Measurements from ENCODE around the gene MUSTN1. TPM values are rescaled to one million over a fixed set of nuclear protein-coding genes. Genes with fewer than 3 reads are reported as not detected.

The MUSTN1 gene
- total and polyA plus RNA-seq, 2 experiments from 2014 or later, result 0.27 to 1.8 TPM

- TF ChIP-seq CTCF (IDR thresholded peaks at IDR 0.05; ENCODE audit: poor library complexity) (no peak), EZH2 (IDR thresholded peaks at IDR 0.05; ENCODE audit: borderline replicate concordance) (no peak), EZH2phosphoT487 (IDR thresholded peaks at IDR 0.05; ENCODE audit: low read depth, severe bottlenecking, unreplicated experiment) (no peak)
- 98% methylated on average over 5 of the region's 5 CpGs for WGBS (ENCODE audit: low lambda C conversion rate, missing lambda C conversion rate)
Measured at GRCh38 chr3:52836471-52836845, 1.6 kb upstream of the MUSTN1 start.

GRCh38 chr3:52835766-52836470 lies 1.1 kb upstream of the MUSTN1 start:
- Histone ChIP-seq H3K27ac (no peak overlapping the region), H3K4me2 (no peak overlapping the region), H3K4me3 (no peak overlapping the region), H3K27me3 (no peaks in the 10 kb centered on the region), H3K4me1 (ENCODE audit: insufficient read depth) (peaks cover 9% of the 10 kb centered on the region), H3K9me3 (ENCODE audit: low read depth) (no peaks in the 10 kb centered on the region), H3K79me2 (no peaks in the 10 kb centered on the region), H3K9me2 (replicated peaks; ENCODE audit: insufficient read depth) (no peaks in the 10 kb centered on the region), H4K20me1 (ENCODE audit: insufficient read depth, poor library complexity, severe bottlenecking) (no peaks in the 10 kb centered on the region), H3K36me3 (replicated peaks; ENCODE audit: insufficient read depth, low read depth) (no peaks in the 10 kb centered on the region), H2AFZ (no peak overlapping the region)
- 87% methylated on average over 8 of the region's 8 CpGs for WGBS (ENCODE audit: low lambda C conversion rate, missing lambda C conversion rate)
- no peak for TF ChIP-seq CTCF (IDR thresholded peaks at IDR 0.05; ENCODE audit: poor library complexity)
- no peak for TF ChIP-seq EZH2 (IDR thresholded peaks at IDR 0.05; ENCODE audit: borderline replicate concordance)
- TF ChIP-seq EZH2phosphoT487 (IDR thresholded peaks at IDR 0.05; ENCODE audit: low read depth, severe bottlenecking, unreplicated experiment), result no peak
- DNase-seq (ENCODE audit: low spot score), result no peak

More at GRCh38 chr3:52836471-52836845, 1.6 kb upstream of the MUSTN1 start:
- no peak overlapping the region for H3K4me2 ChIP-seq
- no peaks in the 10 kb centered on the region for H3K36me3 ChIP-seq (replicated peaks; ENCODE audit: insufficient read depth, low read depth)
- H2AFZ ChIP-seq, result no peak overlapping the region
- peaks cover 7% of the 10 kb centered on the region for H3K4me1 ChIP-seq (ENCODE audit: insufficient read depth)
- H3K27me3 ChIP-seq, result no peaks in the 10 kb centered on the region
- H3K9me3 ChIP-seq (ENCODE audit: low read depth), result no peaks in the 10 kb centered on the region
- DNase-seq (ENCODE audit: low spot score), result no peak
- no peaks in the 10 kb centered on the region for H3K9me2 ChIP-seq (replicated peaks; ENCODE audit: insufficient read depth)
- no peaks in the 10 kb centered on the region for H3K79me2 ChIP-seq
- H3K4me3 ChIP-seq, result no peak overlapping the region
- H4K20me1 ChIP-seq (ENCODE audit: insufficient read depth, poor library complexity, severe bottlenecking), result no peaks in the 10 kb centered on the region
- no peak overlapping the region for H3K27ac ChIP-seq

GRCh38 chr3:52833202-52833601 lies 1.6 kb downstream of the MUSTN1 start:
- Histone ChIP-seq H3K9me2 (replicated peaks; ENCODE audit: insufficient read depth) (no peaks in the 10 kb centered on the region), H3K4me2 (no peak overlapping the region), H3K4me1 (ENCODE audit: insufficient read depth) (peaks cover 9% of the 10 kb centered on the region), H3K27ac (no peak overlapping the region), H3K36me3 (replicated peaks; ENCODE audit: insufficient read depth, low read depth) (no peaks in the 10 kb centered on the region), H3K9me3 (ENCODE audit: low read depth) (no peaks in the 10 kb centered on the region), H2AFZ (no peak overlapping the region), H3K4me3 (no peak overlapping the region), H3K79me2 (no peaks in the 10 kb centered on the region), H4K20me1 (ENCODE audit: insufficient read depth, poor library complexity, severe bottlenecking) (no peaks in the 10 kb centered on the region), H3K27me3 (no peaks in the 10 kb centered on the region)
- DNase-seq (ENCODE audit: low spot score), result no peak
- TF ChIP-seq CTCF (IDR thresholded peaks at IDR 0.05; ENCODE audit: poor library complexity) (no peak), EZH2 (IDR thresholded peaks at IDR 0.05; ENCODE audit: borderline replicate concordance) (no peak), EZH2phosphoT487 (IDR thresholded peaks at IDR 0.05; ENCODE audit: low read depth, severe bottlenecking, unreplicated experiment) (no peak)
- 96% methylated on average over 14 of the region's 14 CpGs for WGBS (ENCODE audit: low lambda C conversion rate, missing lambda C conversion rate)

Measured in hepatocyte (in vitro differentiated cells).